Stimulated activated CD8-positive, alpha-beta memory T cell treated with anti-CD3 and anti-CD28 coated beads, Interleukin-7, amount 100 ng/mL, for 24 hours (primary cell): ENCODE results near the gene SLC1A7.

Experiments
- DNase-seq: peaks from one replicate; pipeline ENCODE4 v3.0.0-alpha.2; 2020; ENCODE audit warnings: low read depth

SLC1A7 gene

GRCh38 chr1:53133261-53134041, 9.0 kb downstream of the SLC1A7 start:
- no peak for DNase-seq

GRCh38 chr1:53132176-53132575, 10.3 kb downstream of the SLC1A7 start:
- no peak for DNase-seq

- DNase-seq, result no peak
Measured at GRCh38 chr1:53131590-53131938, 10.9 kb downstream of the SLC1A7 start.

- no peak for DNase-seq
Measured at GRCh38 chr1:53130878-53131589, 11.4 kb downstream of the SLC1A7 start.

GRCh38 chr1:53130598-53130877, 11.9 kb downstream of the SLC1A7 start:
- no peak for DNase-seq

- no peak for DNase-seq
Measured at GRCh38 chr1:53129891-53130597, 12.4 kb downstream of the SLC1A7 start.

- no peak for DNase-seq
Measured at GRCh38 chr1:53128401-53128800, 14.0 kb downstream of the SLC1A7 start.

GRCh38 chr1:53127546-53127945, 14.9 kb downstream of the SLC1A7 start:
- DNase-seq, result no peak

- no peak for DNase-seq
Measured at GRCh38 chr1:53126495-53126894, 15.9 kb downstream of the SLC1A7 start.

GRCh38 chr1:53125623-53126360, 16.6 kb downstream of the SLC1A7 start:
- DNase-seq, result no peak

- DNase-seq, result no peak
Measured at GRCh38 chr1:53125122-53125521, 17.3 kb downstream of the SLC1A7 start.

- no peak for DNase-seq
Measured at GRCh38 chr1:53123453-53124140, 18.8 kb downstream of the SLC1A7 start.

GRCh38 chr1:53122961-53123413, 19.5 kb downstream of the SLC1A7 start:
- DNase-seq, result no peak

- DNase-seq, result no peak
Measured at GRCh38 chr1:53122201-53122885, 20.1 kb downstream of the SLC1A7 start.

GRCh38 chr1:53121319-53122172, 20.9 kb downstream of the SLC1A7 start:
- DNase-seq, result no peak

- DNase-seq, result no peak
Measured at GRCh38 chr1:53120659-53121058, 21.8 kb downstream of the SLC1A7 start.

GRCh38 chr1:53117836-53118235, 24.6 kb downstream of the SLC1A7 start:
- no peak for DNase-seq

GRCh38 chr1:53116933-53117600, 25.4 kb downstream of the SLC1A7 start:
- DNase-seq, result no peak

- DNase-seq, result no peak
Measured at GRCh38 chr1:53116307-53116810, 26.1 kb downstream of the SLC1A7 start.
